ENCODE results near the gene GLUD2. TPM values are rescaled to one million over a fixed set of nuclear protein-coding genes. Genes with fewer than 3 reads are reported as not detected.
A peak's percentile ranks its signal among the peaks of the same experiment; 100 is the strongest.
"Not testable (repeated sequence)": the region's sequence is repeated elsewhere in the genome, so short reads cannot be mapped to it uniquely, and the experiment has no call there.

GLUD2 gene
- 7.3 and 11.6 TPM in 2 replicates for total RNA-seq (2011; cell fraction: chromatin; rRNA removed; ENCODE audit: low replicate concordance)
- total RNA-seq (2011; cell fraction: nucleolus; rRNA removed), result 5.5 and 5.8 TPM in 2 replicates
- 4.9 and 7.0 TPM in 2 replicates for total RNA-seq (2011; cell fraction: nucleoplasm; rRNA removed)
- 7.0 and 8.1 TPM in 2 replicates for total RNA-seq (2014; rRNA removed)
- total RNA-seq (2014; rRNA removed; fragmentation: Illumina TruSeq; extraction: Trizol), result 9.0 and 9.1 TPM in 2 replicates
- total RNA-seq (2015; rRNA removed; fragmentation: Illumina TruSeq; extraction: Trizol), result 7.1 and 7.5 TPM in 2 replicates
- 8.8 and 9.6 TPM in 2 replicates for total RNA-seq (2021)
- polyA plus RNA-seq (2011; rRNA removed), result 1.9 and 8.1 TPM in 2 replicates
- polyA plus RNA-seq (2011; cell fraction: cytosol; rRNA removed), result 0.63 and 4.4 TPM in 2 replicates
- polyA plus RNA-seq (2011; cell fraction: nucleus; rRNA removed), result 0.56 and 2.9 TPM in 2 replicates
- polyA plus RNA-seq (2012), result 6.6 and 7.7 TPM in 2 replicates
- polyA plus RNA-seq (2014; fragmentation: Illumina TruSeq; extraction: Trizol), result 7.8 and 8.1 TPM in 2 replicates
- polyA plus RNA-seq (2014; fragmentation: Nextera tagmentation; extraction: Ambion mirVana), result 1 to 10 TPM; 1.5 to 1.6 TPM
- 5.3 and 5.6 TPM in 2 replicates for polyA plus RNA-seq (2014; rRNA removed)
- 2.8 and 16.1 TPM in 2 replicates for polyA minus RNA-seq (2011; rRNA and poly(A)+ RNA removed)
- polyA minus RNA-seq (2011; cell fraction: cytosol; rRNA and poly(A)+ RNA removed), result 5.3 TPM in 1 of 2 replicates, not detected in the other
- polyA minus RNA-seq (2011; cell fraction: nucleus; rRNA and poly(A)+ RNA removed), result 1.6 and 5.0 TPM in 2 replicates
- Bru-seq, nascent RNA, result percentile 61 among the genes with signal in this experiment
- BruChase-seq, experiment 1, labeled RNA remaining after a 2-hour chase, result percentile 61 among the genes with signal in this experiment
- BruChase-seq, experiment 2, labeled RNA remaining after a 6-hour chase, result percentile 70 among the genes with signal in this experiment
- long read RNA-seq, experiment 1, transcript GLUD2-201 (1 exons, 2,493 nt), result major isoform, 15 of 15 reads
- long read RNA-seq, experiment 1, partial matches to known transcripts, result 0 of 15 reads
- long read RNA-seq, experiment 1, other reads (novel, unspliced or antisense), result 0 of 15 reads
- long read RNA-seq, experiment 2, partial matches to known transcripts, result 0 of 3 reads
- long read RNA-seq, experiment 2, other reads (novel, unspliced or antisense), result 0 of 3 reads
- long read RNA-seq, experiment 3, transcript GLUD2-201 (1 exons, 2,493 nt), result major isoform, 6 of 6 reads
- long read RNA-seq, experiment 3, partial matches to known transcripts, result 0 of 6 reads
- long read RNA-seq, experiment 3, other reads (novel, unspliced or antisense), result 0 of 6 reads

GRCh38 chrX:121047441-121048419 is at the start of gene GLUD2:
Gene GLUD2 (plus strand): TSS chrX:121047610. CDS start chrX:121047685, 75 bp downstream.
- POLR2A ChIA-PET, result interaction anchor here (0.6 kb wide), 1 partner anchor 25 kb away, joined by 3 read pairs; no protein-coding TSS in a partner anchor
- TF ChIP-seq, protein P1, sequence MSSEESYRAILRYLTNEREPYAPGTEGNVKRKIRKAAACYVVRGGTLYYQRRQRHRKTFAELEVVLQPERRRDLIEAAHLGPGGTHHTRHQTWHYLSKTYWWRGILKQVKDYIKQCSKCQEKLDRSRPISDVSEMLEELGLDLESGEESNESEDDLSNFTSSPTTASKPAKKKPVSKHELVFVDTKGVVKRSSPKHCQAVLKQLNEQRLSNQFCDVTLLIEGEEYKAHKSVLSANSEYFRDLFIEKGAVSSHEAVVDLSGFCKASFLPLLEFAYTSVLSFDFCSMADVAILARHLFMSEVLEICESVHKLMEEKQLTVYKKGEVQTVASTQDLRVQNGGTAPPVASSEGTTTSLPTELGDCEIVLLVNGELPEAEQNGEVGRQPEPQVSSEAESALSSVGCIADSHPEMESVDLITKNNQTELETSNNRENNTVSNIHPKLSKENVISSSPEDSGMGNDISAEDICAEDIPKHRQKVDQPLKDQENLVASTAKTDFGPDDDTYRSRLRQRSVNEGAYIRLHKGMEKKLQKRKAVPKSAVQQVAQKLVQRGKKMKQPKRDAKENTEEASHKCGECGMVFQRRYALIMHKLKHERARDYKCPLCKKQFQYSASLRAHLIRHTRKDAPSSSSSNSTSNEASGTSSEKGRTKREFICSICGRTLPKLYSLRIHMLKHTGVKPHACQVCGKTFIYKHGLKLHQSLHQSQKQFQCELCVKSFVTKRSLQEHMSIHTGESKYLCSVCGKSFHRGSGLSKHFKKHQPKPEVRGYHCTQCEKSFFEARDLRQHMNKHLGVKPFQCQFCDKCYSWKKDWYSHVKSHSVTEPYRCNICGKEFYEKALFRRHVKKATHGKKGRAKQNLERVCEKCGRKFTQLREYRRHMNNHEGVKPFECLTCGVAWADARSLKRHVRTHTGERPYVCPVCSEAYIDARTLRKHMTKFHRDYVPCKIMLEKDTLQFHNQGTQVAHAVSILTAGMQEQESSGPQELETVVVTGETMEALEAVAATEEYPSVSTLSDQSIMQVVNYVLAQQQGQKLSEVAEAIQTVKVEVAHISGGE (CRISPR knock-in tag; IDR thresholded peaks at IDR 0.05), result peak in 1 of 3 experiments; percentile 48; a peak in 1 of 6 replicates
- TF ChIP-seq CREB3L1 (IDR thresholded peaks at IDR 0.05; ENCODE audit: borderline replicate concordance, low read depth) (peak; percentile 43; the same call in 1 of the 2 replicates), NFIC (IDR thresholded peaks at IDR 0.05) (peak; percentile 53), RB1 (IDR thresholded peaks at IDR 0.05; ENCODE audit: low read depth) (0 out of 2 replicates have a peak, but pooled peaks have one; percentile 44), UBTF (IDR thresholded peaks at IDR 0.05; ENCODE audit: borderline replicate concordance in 1 of 2, low read depth in 2 of 2, low read length in 2 of 2) (0 out of 4 replicates have a peak, but pooled peaks of 1 of the 2 experiments have one; percentile 49)

More at GRCh38 chrX:121047441-121048419, at the start of gene GLUD2:
- ATAC-seq, result peak; percentile 94
- Histone ChIP-seq H2AFZ (ENCODE audit: low read depth, low read length) (peak within 1 kb of the TSS; percentile 91), H3K27ac (ENCODE audit: extremely low read depth, low read depth, low read length) (peak within 1 kb of the TSS; percentile 65; the same call in 2 of the 3 replicates), H3K9ac (ENCODE audit: insufficient read depth in 1 of 2, low read depth in 2 of 2, low read length in 2 of 2) (peak within 1 kb of the TSS; percentile 57 to 92), H3K4me2 (ENCODE audit: insufficient read depth, low read length) (peak within 1 kb of the TSS; percentile 73), H3K79me2 (ENCODE audit: control insufficient read depth, insufficient read depth, low read length) (peaks cover 11% of the 10 kb centered on the region; the same call in 2 of the 3 replicates), H3K4me3 (peak within 1 kb of the TSS; percentile 54)
- H4K20me1 ChIP-seq (replicated peaks; ENCODE audit: control insufficient read depth, insufficient read depth, low read length); in situ Hi-C loops (cut with MboI); H3K36me3 ChIP-seq (ENCODE audit: control insufficient read depth, insufficient read depth, low read length); CTCF ChIA-PET (ENCODE audit: low intra/inter-chr PET ratio); H3K9me1 ChIP-seq (ENCODE audit: control insufficient read depth, insufficient read depth, low read length); BruUV-seq (replicated peaks); H3K4me1 ChIP-seq (replicated peaks in 1 of 2; ENCODE audit: control insufficient read depth in 2 of 2, insufficient read depth in 2 of 2, low read length in 2 of 2); H3K27me3 ChIP-seq (ENCODE audit: control insufficient read depth in 2 of 2, insufficient read depth in 2 of 2, low read length in 2 of 2); H3K9me3 ChIP-seq (replicated peaks; ENCODE audit: control insufficient read depth, insufficient read depth, low read depth, low read length): not testable (repeated sequence)
- peak; percentile 71 for FAIRE-seq
- intact Hi-C loops (cut with micrococcal nuclease), result loop anchor here (2.0 kb wide), 2 partner anchors 149 to 207 kb away; no protein-coding TSS in a partner anchor
- WGBS (ENCODE audit: insufficient coverage, low coverage, missing lambda C conversion rate), result 7% methylated on average over 13 of the region's 82 CpGs
- DNase-seq (ENCODE audit: extremely low read depth in 1 of 4, low spot score in 3 of 4), result peak; percentile 67 to 83 (median 73)

All from K562 (cell line).